ENCODE measurements around the gene N4BP2L2.
"Not testable (repeated sequence)": the region's sequence is repeated elsewhere in the genome, so short reads cannot be mapped to it uniquely, and the experiment has no call there.

The N4BP2L2 gene

DNA sequence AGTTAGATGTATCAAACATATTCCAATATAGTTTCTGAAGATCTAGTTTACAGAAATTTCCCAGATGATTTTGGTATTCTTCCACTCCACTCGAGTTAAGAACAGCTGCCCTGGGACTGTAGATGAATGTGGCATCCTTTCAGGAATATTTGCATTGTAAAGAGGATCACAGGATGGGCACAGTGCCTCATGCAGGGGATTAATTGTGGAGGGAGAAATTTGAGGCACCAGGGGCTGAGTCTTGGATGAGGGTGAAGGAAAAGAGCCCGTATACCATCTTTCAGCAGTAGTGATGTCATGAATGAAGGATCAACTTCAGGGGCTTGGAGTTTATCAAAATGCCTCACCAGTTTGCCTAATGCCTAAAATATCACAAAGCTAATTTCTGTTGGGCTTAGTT is 43.7 kb upstream of the N4BP2L2 start:
- H3K4me3 ChIP-seq (ENCODE audit: control insufficient read depth, low read depth, low read length), result no peak overlapping the region
- TF ChIP-seq, protein P1, sequence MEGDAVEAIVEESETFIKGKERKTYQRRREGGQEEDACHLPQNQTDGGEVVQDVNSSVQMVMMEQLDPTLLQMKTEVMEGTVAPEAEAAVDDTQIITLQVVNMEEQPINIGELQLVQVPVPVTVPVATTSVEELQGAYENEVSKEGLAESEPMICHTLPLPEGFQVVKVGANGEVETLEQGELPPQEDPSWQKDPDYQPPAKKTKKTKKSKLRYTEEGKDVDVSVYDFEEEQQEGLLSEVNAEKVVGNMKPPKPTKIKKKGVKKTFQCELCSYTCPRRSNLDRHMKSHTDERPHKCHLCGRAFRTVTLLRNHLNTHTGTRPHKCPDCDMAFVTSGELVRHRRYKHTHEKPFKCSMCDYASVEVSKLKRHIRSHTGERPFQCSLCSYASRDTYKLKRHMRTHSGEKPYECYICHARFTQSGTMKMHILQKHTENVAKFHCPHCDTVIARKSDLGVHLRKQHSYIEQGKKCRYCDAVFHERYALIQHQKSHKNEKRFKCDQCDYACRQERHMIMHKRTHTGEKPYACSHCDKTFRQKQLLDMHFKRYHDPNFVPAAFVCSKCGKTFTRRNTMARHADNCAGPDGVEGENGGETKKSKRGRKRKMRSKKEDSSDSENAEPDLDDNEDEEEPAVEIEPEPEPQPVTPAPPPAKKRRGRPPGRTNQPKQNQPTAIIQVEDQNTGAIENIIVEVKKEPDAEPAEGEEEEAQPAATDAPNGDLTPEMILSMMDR (conservative IDR thresholded peaks at IDR 0.05; ENCODE audit: control insufficient read depth, insufficient read depth, low read depth, low read length), result no peak
- DNase-seq (ENCODE audit: low read depth), result no peak

DNA sequence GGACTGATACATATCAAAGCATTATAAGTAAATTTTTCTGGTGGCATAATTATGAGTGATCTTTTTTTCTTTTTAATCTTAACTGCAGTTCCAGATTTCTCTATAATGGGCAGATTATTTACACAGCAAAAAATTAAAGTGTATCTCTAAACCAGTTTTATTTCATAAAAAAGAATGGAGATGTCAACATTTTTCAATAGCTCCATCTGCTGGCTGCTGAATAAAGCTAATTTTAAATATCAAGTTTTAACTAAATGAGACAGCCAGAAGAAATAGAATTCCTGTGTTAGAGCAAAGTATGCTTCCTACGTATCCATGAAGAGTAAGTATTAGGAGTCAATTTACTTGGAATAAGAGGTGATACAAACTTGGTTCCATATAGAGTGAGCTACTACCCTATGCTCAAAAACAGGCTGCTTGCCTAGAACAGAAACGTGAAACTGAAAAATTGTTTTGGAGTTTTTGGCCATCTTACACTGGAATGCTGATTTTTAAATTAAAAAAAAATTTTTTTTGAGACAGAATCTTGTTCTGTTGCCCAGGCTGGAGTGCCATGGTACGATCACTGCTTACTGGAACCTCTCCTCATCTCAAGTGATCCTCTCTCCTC is 42.7 kb upstream of the N4BP2L2 start:
- peak; percentile 48 for DNase-seq (ENCODE audit: low read depth)
- H3K4me3 ChIP-seq (ENCODE audit: control insufficient read depth, low read depth, low read length), result no peak overlapping the region
- TF ChIP-seq, protein P1 (conservative IDR thresholded peaks at IDR 0.05; ENCODE audit: control insufficient read depth, insufficient read depth, low read depth, low read length), result peak; percentile 55

DNA sequence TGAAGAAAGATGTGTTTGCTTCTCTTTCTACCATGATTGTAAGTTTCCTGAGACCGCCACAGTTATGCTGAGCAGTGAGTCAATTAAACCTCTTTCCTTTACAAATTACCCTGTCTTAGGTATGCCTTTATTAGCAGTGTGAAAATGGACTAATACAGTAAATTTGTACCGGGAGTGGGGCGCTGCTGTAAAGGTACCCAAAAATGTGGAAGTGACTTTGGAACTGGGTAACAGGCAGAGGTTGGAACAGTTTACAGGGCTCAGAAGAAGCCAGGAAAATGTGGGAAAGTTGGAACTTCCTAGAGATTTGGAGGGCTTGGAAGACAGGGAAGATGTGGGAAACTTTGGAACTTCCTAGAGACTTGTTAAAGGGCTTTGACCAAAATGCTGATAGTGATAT is 38.4 kb upstream of the N4BP2L2 start:
- DNase-seq (ENCODE audit: low read depth), result no peak
- TF ChIP-seq, protein P1 (conservative IDR thresholded peaks at IDR 0.05; ENCODE audit: control insufficient read depth, insufficient read depth, low read depth, low read length), result no peak
- H3K4me3 ChIP-seq (ENCODE audit: control insufficient read depth, low read depth, low read length), result no peak overlapping the region

DNA sequence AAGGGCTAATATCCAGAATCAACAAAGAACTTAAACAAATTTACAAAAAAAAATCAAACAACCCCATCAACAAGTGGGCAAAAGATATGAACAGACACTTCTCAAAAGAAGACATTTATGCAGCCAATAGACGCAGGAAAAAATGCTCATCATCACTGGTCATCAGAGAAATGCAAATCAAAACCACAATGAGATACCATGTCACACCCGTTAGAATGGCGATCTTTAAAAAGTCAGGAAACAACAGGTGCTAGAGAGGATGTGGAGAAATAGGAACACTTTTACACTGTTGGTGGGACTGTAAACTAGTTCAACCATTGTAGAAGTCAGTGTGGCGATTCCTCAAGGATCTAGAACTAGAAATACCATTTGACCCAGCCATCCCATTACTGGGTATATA is 37.1 kb upstream of the N4BP2L2 start:
- not testable (repeated sequence) for H3K4me3 ChIP-seq (ENCODE audit: control insufficient read depth, low read depth, low read length); DNase-seq (ENCODE audit: low read depth)

DNA sequence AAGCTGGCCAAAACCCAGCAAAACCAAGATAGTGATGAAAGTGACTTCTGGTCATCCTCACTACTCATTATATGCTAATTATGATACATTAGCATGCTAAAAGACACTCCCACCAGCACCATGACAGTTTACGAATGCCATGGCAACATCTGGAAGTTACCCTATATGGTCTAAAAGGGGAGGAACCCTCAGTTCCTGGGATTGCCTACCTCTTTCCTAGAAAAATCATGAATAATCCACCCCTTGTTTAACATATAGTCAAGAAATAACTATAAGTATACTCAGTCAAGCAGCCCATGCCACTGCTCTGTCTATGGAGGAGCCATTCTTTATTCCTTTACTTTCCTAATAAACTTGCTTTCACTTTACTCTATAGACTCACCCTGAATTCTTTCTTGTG is 22.2 kb upstream of the N4BP2L2 start:
- not testable (repeated sequence) for H3K4me3 ChIP-seq (ENCODE audit: control insufficient read depth, low read depth, low read length); DNase-seq (ENCODE audit: low read depth)

DNA sequence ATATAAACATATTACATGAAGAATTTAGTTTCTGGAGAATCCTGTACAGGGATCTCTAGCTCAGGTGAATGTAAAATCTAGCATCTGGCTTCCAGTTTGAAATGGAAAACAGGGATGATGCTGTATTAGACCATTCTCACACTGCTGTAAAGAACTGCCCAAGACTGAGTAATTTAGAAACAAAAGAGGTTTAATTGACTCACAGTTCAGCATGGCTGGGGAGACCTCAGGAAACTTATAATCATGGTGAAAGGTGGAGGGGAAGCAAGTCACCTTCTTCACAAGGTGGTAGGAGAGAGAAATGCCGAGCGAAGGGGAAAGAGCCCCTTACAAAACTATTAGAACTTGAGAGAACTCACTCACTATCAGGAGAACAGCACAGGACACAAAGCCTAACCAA is 17.0 kb upstream of the N4BP2L2 start:
- no peak for DNase-seq (ENCODE audit: low read depth)
- H3K4me3 ChIP-seq (ENCODE audit: control insufficient read depth, low read depth, low read length), result no peak overlapping the region
- TF ChIP-seq, protein P1 (conservative IDR thresholded peaks at IDR 0.05; ENCODE audit: control insufficient read depth, insufficient read depth, low read depth, low read length), result no peak

DNA sequence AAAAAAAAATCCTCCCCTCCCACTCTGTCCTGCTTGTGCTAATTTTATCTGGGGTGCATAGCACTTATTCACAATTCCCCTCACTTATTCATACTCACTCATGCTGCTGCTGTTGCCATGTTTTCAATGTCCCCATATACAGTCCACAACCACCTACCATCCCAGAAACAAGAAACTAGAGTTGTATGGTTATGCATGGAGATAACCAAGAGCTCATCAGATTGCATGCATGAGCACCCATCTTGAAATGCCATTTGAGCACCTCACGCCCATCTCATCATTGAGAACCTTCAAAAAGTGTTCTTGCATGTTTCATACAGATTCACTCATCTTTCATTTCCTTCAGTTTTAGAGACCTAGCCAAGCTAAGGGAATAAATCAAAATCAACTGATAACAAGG is 15.1 kb upstream of the N4BP2L2 start:
- DNase-seq (ENCODE audit: low read depth), result no peak
- TF ChIP-seq, protein P1 (conservative IDR thresholded peaks at IDR 0.05; ENCODE audit: control insufficient read depth, insufficient read depth, low read depth, low read length), result no peak
- H3K4me3 ChIP-seq (ENCODE audit: control insufficient read depth, low read depth, low read length), result no peak overlapping the region

DNA sequence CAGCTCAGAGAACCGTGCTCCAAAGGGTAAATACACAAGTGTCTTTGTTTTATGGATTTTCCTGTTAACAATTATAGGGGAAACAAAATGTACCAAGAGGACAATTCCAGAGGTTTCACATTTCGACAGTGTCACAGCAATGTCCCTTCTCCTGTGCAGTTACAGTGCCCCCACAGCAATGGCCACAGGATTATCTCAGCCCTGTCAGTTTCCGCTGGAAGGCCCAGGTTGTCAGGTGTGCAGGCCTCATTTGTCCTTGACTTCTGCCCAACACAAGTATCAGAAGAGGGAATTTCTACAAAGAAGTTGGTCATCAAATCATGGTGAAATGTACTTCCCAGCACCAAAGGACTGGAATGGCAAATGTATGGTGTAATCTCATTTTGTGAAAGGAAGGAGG is 11.2 kb upstream of the N4BP2L2 start:
- DNase-seq (ENCODE audit: low read depth), result no peak
- TF ChIP-seq, protein P1 (conservative IDR thresholded peaks at IDR 0.05; ENCODE audit: control insufficient read depth, insufficient read depth, low read depth, low read length), result no peak
- H3K4me3 ChIP-seq (ENCODE audit: control insufficient read depth, low read depth, low read length), result no peak overlapping the region

Measured in fibroblast of mammary gland (primary cell).